Astrocyte of the spinal cord (primary cell): Measurements from ENCODE around the gene HMGCS2.
A peak's percentile ranks its signal among the peaks of the same experiment; 100 is the strongest.
"Not testable (repeated sequence)": the region's sequence is repeated elsewhere in the genome, so short reads cannot be mapped to it uniquely, and the experiment has no call there.

Experiments
- DNase-seq: peaks from one replicate; pipeline ENCODE4 v3.0.0; 2011; ENCODE audit warnings: low read depth, low spot score
- H3K4me3 ChIP-seq: 2 replicates; pipeline ENCODE4 v1.5.1; 2011; ENCODE audit warnings: low read depth, mild to moderate bottlenecking, low read length, moderate library complexity
- CTCF ChIP-seq: IDR thresholded peaks from 2 replicates; pipeline ENCODE4 v1.5.1; 2012; ENCODE audit warnings: low read depth, mild to moderate bottlenecking, low read length, inconsistent platforms
- in situ Hi-C: cut with HindIII; loops from 2 replicates; pipeline ENCODE4 v1.10.0; 2017; ENCODE audit warnings: low sequenced_read_pairs

Gene HMGCS2

GRCh38 chr1:119794876-119795240, 26.2 kb upstream of the HMGCS2 start:
- no peak for DNase-seq
- in situ Hi-C loops = no loop called here
- no peak for TF ChIP-seq CTCF
- H3K4me3 ChIP-seq = no peak overlapping the region

- in situ Hi-C loops = no loop called here
- no peak for TF ChIP-seq CTCF
- DNase-seq = no peak
- no peak overlapping the region for H3K4me3 ChIP-seq
Measured at GRCh38 chr1:119794230-119794875, 25.6 kb upstream of the HMGCS2 start.

GRCh38 chr1:119791377-119791776, 22.7 kb upstream of the HMGCS2 start:
- in situ Hi-C loops = no loop called here
- no peak for DNase-seq
- no peak for TF ChIP-seq CTCF
- no peak overlapping the region for H3K4me3 ChIP-seq

GRCh38 chr1:119790451-119791198, 21.9 kb upstream of the HMGCS2 start:
- no peak overlapping the region for H3K4me3 ChIP-seq
- DNase-seq = no peak
- in situ Hi-C loops = no loop called here
- no peak for TF ChIP-seq CTCF

GRCh38 chr1:119787776-119788175, 19.1 kb upstream of the HMGCS2 start:
- DNase-seq = peak; percentile 50
- in situ Hi-C loops = no loop called here
- TF ChIP-seq CTCF = no peak
- no peak overlapping the region for H3K4me3 ChIP-seq

- in situ Hi-C loops, DNase-seq: not testable (repeated sequence)
Measured at GRCh38 chr1:119786473-119787050, 17.9 kb upstream of the HMGCS2 start.

GRCh38 chr1:119786046-119786445, 17.3 kb upstream of the HMGCS2 start:
- in situ Hi-C loops, DNase-seq, H3K4me3 ChIP-seq: not testable (repeated sequence)

More at GRCh38 chr1:119786473-119787050, 17.9 kb upstream of the HMGCS2 start:
- not testable (repeated sequence) for H3K4me3 ChIP-seq
